ENCODE results near the gene ISCA1.

DNA sequence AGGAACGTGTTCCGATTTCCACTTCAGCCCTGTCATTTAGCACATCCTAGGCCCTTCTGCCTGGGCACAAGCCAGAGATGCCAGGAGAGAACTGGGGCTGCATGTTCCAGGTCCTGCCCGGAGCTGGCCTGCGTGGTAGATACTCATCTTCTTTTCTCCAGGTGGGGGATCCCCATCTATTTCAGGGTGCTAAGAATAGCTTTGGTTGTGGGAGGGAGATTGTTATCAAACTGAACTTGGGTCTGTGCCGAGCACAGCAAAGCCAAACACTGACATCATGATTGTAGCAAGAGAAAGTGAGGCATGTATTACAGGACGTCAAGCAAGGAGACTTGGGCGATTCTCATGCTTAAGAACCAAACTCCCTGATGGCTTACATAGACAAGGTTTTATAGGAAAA lies 41.1 kb downstream of the ISCA1 start:
- TF ChIP-seq, protein P1, sequence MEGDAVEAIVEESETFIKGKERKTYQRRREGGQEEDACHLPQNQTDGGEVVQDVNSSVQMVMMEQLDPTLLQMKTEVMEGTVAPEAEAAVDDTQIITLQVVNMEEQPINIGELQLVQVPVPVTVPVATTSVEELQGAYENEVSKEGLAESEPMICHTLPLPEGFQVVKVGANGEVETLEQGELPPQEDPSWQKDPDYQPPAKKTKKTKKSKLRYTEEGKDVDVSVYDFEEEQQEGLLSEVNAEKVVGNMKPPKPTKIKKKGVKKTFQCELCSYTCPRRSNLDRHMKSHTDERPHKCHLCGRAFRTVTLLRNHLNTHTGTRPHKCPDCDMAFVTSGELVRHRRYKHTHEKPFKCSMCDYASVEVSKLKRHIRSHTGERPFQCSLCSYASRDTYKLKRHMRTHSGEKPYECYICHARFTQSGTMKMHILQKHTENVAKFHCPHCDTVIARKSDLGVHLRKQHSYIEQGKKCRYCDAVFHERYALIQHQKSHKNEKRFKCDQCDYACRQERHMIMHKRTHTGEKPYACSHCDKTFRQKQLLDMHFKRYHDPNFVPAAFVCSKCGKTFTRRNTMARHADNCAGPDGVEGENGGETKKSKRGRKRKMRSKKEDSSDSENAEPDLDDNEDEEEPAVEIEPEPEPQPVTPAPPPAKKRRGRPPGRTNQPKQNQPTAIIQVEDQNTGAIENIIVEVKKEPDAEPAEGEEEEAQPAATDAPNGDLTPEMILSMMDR (IDR thresholded peaks at IDR 0.05): no peak
- TF ChIP-seq POLR2A (IDR thresholded peaks at IDR 0.05): no peak

Measured in uterus (tissue), 2 donors.